ENCODE measurements around the gene GRIK1.
"Not testable (repeated sequence)": the region's sequence is repeated elsewhere in the genome, so short reads cannot be mapped to it uniquely, and the experiment has no call there.

GRIK1 gene

DNA sequence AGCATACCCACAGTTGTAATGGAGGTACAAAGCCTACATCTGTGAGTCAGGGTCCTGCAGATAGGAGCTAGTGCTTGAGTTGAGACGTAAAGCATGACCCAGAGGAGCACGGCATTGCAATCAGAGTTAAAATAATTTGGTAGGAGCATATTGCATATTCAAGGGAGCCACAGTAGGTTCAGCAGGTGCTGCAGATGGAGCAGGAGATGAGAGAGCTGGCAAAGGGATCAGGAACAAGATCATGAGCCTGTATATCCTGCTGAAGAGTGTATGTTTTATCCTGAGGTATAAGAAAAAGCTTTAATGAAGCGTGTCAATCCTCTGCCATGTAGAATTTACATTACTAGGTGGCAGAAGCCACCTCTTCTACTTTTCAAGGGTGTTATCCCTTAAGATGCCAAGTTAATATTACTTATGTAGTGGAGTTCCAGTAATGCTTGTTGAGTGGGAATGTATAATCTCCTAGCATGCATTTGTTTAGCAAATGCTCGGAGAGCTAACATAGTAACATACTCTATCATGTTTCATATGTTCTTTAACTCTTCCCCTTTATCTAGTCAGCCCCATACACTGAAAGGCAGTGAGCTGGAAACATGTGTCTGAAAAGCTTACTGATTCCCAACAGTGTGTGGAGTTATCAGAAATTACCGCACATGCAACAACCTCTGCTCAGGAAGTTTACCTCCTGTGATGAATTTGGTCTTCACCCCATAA is 300.3 kb downstream of the GRIK1 start:
- no peak for DNase-seq

DNA sequence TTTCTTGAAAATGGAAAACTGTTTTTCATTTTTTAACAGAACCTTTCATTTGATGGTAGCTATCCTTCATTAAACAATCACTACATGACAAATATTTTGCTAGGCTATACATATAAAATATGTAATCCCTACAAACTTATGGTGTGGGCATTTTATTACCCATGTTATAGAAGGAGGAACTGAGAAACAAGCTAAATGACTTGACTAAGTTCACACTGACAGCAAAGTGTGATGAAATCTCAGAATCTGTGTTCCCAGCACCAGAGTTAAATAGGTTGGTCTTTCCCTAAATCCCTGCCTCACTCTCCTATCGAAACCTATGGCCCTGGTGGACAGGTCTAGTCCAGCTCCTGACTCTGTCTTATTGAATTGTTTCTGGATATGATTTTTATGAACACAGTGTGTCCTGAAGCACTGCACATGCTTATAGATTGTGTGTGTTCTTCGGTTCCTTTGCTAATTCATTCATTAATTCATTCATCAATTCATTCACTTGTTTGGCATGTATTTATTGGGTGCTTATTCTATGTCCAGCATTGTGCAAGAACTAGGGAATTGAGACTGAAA is 301.0 kb downstream of the GRIK1 start:
- no peak for DNase-seq

DNA sequence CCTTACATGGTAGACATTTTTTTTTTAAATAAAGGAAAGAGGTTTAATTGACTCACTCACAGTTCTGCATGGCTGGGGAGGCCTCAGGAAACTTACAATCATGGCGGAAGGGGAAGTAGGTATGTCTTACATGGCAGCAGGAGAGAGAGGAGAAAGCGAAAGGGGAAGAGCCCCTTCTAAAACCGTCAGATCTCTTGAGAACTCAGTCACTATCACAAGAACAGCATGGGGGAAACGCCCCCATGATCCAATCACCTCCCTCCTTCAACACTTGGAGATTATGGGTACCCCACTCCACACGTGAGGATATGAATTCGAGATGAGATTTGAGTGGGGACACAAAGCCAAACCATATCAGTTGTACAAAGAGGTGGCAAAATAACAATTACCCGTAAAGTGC is 301.7 kb downstream of the GRIK1 start:
- no peak for DNase-seq

DNA sequence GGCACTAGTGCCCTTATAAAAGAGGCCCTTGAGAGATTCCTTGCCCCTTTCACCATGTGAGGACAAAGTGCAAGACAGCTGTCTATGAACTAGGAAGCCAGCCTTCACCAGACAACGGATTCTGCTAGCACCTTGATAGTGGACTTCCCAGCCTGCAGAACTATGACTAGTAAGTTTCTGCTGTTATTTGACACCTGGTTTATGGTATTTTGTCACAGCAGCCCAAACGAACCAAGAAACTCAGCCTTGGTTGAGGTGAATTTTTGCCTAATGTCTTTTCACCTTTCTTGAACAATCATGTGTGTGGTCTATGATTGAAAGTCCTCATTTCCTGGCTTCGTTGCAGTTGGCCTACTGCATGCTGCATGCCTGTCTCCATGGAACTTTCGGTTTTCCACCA is 302.2 kb downstream of the GRIK1 start:
- no peak for DNase-seq

DNA sequence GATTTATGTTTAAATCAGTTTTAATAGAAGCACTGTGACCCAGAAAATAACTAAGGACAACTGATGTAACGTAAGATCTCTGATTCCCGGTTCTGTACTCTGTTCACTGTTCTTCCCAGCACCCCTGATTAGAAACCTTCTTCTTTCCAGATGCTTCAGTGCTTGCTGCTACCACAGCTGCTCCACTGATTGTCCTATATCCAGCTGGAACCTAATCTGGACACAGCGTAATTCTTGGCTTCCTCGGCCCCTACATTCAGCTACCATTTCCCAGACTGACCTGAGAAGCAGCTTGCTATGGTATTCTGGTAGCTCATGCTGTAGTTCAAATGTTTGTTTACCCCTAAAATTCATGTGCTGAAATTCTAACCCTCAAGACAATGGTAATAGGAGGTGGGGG is 302.7 kb downstream of the GRIK1 start:
- no peak for DNase-seq

DNA sequence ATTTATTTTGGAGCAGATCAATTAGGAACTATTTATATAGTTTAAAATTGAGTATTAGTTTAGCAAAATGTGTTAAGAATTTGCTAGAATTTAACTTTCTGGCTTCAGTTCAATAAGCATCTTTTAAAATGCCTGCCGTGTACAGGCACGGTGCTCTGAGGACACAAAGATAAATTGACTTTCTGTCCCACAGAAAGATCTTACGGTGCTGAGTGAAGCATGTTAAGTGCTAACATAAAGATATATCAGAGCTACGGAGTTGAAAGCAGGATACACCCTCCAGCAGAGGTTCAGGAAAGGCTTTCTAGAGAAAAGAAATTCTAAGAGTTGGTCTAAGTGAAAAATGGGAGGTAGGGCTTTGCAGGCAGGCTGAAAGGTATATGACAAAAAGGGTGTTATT is 305.4 kb downstream of the GRIK1 start:
- DNase-seq: no peak

DNA sequence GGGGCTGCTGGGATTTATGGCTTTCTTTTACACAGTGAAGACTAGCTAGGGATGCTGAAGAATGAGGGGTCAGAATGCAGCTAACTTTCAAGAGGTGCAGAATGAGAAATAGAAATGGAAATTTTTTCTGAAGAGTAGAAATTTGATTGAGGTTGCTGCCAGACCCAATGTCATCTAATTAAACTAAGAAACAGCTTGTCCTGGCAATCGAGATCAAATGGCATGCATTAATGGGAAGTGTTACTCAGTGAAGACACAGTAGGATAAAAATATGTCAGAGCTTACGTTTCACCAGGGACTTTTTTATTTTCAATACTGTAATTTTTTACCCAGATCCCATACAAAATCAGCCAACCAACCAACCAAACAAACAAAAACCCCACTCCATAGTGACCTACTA is 306.0 kb downstream of the GRIK1 start:
- no peak for DNase-seq

DNA sequence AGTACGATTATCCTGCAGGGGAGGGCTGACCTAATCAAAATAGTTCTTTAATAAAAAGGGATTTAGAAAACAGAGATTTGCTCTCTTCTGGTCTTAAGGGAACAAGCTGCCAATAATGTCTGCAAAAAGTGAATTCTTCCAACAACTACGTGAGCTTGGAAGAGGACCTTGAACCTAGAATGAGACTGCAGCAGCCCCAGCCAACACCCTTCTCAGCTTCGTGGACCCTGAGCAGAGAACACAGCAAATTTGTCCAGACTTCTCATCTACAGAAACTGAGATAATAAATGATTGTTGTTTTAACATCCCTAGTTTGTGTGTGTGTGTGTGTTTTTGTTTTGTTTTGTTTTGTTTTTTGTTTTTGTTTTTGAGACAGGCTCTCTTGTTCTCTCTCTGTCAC is 309.4 kb downstream of the GRIK1 start:
- no peak for DNase-seq

DNA sequence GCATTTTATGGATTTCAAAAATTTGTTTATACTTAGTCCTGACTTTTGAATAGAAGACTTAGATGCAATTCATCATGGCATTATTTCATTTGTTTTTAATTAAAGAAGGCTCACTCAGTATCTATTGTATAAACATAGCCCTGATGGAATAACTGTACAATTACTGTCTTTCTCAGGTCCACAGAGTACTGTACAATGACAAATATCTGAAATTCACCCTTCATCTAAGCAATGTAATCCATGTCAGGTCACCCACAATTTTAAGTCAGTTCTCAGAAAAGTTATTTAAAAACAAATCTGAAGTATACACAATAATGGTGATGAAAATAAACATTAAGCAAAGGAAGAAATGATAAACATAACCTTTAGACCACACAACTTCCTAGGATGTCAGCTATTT is 311.9 kb downstream of the GRIK1 start:
- no peak for DNase-seq

DNA sequence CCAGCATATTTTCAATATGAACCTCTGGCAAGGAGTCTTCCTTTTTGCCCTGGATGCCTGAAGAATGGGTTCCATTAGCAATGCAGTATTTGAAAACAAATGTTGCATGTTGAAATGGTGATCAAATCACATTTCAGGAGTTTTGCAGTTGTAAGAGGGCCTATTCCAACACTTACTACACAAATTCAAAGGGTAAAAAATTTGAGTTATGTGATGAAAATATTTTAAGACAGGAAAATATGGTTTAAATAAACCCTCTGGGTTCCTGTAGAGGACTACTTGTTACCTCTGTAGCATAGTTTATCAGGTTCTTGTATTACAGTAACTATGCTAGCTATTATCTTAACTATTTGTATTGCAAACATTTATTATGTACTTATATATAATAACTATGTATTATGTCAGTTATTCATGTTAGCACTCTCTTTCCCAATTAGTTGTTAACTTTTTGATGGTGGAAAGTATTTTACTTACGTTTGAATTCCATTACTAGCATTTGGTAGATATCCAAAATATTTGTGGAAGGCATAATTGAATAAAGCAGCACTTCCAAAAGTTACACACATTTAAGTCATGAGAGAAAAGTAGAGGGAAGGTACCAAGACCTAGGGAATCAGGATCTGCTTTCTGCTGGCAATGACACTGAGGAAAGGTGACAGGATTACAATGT is 312.9 kb downstream of the GRIK1 start:
- no peak for DNase-seq

DNA sequence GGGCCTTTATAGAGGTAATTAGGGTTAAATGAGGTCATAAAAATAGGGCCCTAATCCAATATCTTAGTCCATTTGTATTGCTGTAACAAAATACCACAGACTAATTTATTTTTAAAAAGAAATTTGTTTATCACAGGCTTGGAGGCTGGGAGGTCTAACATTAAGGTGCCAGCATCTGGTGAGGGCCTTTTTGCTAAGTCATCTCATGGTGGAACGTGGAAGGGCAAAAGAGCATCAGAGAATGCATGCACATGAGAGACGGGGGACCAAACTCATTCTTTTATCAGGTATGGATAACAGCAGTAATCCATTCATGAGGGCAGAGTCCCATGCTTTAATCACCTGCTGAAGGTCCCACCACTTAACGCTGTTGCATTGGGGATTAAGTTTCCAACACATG is 313.8 kb downstream of the GRIK1 start:
- DNase-seq: no peak

DNA sequence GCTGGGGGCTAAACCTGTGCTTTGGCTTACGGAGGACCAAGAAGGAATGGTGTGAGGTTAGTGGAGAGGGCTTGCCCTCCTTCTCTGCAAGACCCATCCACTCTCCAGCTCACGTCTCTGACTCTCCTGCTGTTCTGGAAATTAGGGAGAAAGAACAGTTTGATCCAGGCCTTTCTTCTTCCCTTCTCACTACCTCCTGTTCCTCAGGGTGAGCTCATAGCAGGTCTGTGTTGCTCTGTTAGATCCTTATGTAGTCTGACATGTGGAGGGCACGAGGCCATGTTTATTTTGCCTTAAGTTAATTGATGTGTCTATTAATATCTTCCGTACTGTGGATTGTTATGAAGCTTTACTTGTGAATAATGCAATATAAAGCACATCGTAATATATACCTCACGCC is 315.0 kb downstream of the GRIK1 start:
- DNase-seq: no peak

DNA sequence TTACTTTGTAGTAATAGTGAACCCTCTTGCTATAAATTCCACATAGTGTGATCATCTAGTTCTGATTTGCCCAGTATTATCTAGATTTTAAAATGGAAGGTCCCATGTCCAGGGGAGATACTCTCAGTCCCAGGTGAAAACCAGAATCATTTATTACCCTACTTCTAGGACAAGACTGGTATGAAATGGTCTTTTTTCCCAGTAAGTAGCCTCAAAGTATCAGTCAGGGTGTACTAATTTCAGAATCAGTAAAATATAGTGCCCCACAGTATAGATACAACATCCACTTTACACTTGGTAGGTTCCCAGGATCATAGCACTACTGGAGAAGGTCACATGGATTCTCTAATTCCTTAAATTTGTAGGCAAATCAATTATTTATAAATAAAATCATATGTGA is 318.3 kb downstream of the GRIK1 start:
- no peak for DNase-seq

DNA sequence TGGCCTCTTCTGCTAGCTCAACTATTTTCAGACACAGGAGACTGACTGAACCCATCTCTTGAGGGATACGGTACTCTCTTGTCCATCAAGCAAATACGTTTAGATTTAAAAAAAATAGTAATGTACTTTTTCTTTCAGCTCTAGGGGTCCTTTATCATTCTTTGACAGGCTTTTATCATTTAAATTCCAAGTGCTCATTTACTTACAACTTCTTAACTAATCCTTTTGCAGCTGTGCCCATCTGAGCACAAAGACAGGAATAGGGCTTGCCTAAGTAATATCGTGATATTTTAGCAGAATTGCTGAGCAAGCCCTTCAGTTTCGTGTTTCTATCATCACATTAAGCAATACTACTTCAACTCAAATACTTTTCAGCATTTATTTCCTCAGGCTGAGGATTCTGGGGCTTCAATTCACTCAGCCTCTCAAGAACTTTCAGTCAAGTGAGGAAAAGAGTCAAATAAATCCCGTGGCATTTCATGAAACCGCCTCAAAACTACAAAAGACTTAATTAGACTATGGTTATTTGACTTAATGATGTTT is 323.5 kb downstream of the GRIK1 start:
- DNase-seq: no peak

DNA sequence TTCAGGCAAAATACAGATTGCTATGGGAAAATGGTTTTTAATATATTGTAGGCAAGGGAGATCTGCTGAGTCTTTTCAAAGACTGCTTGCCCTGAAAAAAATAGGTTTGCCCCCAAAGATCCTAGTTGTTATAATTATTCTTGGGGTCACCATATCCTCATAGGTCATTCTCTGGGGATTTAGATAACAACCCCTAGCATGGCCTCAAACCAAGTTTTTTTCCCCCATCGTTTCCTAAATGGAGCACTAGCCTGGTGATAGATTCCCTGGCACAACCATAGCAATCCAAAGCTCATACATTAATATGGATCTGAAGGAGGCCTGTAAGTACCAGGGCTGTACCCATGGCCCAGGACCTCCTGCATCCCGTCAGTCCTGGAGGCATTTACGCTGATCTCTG is 325.9 kb downstream of the GRIK1 start:
- DNase-seq: no peak

DNA sequence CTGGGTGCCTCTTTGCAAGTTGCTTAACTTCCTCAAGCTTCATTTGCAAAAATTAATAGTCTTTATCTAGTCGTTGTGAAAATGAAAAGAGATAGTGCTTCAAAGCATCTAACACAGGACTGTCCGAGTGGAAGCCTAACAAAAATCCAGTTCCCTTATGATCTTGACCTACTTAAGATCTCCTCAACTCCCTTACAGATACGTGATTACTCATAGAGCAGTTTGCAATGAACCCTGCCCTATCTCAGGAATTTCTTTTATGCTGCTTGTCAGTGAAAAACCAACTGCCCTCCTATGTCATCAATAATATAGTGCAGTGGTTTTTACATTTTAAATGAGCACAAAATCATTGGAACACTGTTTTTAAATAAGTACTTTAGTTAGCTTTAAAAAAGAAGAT is 326.8 kb downstream of the GRIK1 start:
- DNase-seq: no peak

DNA sequence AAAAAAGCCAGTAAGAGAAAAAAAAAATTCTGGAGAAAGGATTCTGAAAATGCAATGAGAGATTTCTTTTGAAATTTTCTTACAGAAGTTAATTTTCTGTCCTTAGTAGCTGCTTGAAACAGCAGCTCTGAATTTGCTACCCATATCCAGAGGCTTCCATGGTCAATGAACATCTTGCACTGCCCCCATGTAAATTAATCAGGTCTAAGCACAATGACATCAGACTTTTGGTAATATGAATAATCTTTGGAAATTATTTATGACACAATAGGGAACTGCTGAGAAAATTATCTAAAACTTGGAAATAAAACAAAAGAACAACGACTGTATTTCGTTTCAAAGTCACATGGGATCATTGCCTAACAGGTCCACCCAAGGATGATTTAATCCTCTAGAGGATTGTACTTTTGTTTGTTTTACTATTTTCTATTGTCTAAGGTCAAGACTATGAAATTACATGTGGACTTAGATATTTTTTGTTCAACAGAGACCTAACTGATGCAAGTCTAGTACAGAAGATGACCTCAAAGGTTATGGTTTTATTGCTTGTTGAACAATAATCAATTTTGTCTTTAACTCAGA is 328.9 kb downstream of the GRIK1 start:
- DNase-seq: no peak

DNA sequence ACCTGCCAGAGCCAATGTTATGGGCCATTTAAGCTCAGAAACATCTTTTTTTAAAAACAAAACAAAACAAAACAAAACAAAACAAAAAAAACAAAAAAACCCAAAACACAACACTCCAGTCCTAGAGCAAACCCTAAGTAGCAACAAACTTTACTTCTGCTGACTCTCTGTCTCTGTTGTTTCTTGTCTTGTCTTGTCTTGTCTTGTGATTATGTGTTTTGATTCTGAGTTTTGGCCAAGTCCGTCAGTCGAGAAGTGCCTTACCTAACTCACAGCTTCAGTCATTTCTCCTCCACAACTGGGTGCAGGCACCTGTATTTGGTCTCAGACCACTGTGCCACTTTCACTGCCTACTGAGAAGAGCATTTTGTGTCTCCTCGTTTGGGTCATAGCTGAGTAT is 333.2 kb downstream of the GRIK1 start:
- no peak for DNase-seq

DNA sequence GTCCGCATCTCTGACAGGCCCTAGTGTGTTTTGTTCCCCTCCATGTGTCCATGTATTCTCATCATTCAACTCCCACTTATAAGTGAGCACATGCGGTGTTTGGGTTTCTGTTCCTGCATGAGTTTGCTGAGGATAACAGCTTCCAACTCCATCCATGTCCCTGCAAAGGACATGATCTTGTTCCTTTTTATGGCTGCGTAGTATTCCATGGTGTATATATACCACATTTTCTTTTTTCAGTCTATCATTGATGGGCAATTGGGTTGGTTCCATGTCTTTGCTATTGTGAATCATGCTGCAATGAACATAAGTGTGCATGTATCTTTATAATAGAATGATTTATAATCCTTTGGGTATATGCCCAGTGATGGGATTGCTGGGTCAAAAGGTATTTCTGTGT is 334.6 kb downstream of the GRIK1 start:
- not testable (repeated sequence) for DNase-seq

DNA sequence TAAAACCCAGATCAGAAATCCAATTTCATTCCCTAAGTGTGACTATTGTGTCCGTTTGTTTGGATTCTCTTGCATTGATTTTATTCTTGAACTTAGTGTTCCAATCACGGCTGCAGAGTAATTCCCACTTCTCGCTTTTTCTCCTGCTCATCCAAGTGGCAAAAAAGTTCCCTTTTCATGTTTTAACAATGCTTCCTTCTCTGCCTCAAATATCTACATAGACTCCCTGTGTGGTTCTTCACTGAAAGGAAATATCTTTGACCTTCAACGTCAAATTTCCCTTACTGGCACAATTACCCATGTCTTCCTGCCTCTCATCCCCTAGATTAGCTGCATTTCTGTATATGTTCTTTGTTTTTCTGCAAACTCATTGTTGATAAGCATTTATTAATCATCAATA is 335.7 kb downstream of the GRIK1 start:
- no peak for DNase-seq

DNA sequence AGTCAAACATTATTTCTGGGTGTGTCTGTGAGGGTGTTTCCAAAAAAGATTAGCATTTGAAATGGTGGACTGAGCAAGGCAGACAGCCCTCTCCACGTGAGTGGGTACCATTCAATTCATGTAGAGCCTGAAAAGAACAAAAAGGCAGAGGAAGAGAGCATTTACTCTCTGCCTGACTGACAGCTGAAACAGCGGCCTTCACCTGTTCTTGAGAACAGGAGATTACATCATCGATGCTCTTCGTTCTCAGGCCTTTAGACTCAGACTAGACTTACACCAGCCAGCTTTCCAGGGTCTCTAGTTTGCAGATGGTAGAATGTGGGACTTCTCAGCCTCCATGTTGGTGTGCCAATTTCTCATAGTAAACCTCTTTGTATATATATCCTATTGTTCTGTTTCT is 338.7 kb downstream of the GRIK1 start:
- DNase-seq: no peak

DNA sequence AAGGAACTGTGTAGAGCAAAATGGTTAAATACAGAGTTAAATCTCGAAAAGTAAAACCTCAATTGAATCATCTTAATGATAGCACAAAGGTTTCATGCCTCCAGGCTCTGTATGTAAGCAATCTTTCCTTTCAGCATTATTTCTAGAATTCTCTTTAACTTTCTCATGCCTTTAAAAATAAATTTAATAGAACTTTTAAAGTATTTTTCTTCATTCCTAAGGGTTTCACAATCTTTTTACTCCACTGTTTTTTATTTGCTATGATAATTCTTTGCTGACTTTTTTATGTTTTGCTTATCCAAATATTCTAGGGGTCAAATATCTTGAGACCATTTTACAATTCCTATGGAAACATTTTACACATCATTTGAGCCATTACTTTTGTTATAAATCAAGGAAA is 353.1 kb downstream of the GRIK1 start:
- no peak for DNase-seq

DNA sequence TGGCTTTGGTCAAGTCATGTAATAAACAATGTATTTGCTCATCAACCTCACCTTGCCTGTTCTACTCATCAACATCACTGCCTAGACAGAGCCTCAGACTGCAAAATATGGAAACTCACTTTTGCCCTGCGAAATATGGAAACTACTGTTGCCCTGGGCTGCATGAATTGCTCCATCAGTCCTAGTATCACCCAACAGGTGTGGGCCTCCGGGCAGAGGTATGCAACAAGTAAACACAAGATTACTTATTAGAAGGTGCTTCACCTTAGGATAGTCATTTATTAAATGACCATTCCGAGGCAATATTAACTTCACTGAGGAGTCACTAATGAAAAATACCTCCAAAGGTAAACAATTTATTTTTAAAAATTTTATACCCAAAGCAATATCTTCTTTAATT is 354.3 kb downstream of the GRIK1 start:
- no peak for DNase-seq

DNA sequence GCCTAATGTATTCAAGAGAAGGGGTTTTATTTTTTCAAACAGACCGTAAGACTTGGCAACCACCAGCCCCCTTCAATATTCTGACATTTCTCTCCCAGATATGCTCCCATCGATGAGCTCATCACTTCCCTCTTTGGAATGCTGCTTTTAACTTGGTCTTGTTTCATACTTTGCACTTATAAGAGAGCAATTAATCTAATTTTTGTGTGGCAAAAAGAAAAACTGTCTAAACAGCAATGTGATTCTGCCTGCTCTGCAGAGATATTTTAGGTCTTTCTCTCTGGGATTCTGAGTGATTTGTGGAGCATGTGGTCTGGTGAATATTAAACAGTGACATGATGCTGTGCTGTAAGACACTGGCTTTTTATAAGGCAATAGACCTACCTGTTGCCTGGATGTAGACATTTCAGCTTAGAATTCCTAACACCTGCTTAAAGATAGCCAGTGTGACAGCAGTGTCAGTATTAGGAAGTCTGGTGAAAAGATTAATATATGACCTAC is 356.3 kb downstream of the GRIK1 start:
- no peak for DNase-seq
